ENCODE measurements around the gene HDAC4.

The HDAC4 gene

DNA sequence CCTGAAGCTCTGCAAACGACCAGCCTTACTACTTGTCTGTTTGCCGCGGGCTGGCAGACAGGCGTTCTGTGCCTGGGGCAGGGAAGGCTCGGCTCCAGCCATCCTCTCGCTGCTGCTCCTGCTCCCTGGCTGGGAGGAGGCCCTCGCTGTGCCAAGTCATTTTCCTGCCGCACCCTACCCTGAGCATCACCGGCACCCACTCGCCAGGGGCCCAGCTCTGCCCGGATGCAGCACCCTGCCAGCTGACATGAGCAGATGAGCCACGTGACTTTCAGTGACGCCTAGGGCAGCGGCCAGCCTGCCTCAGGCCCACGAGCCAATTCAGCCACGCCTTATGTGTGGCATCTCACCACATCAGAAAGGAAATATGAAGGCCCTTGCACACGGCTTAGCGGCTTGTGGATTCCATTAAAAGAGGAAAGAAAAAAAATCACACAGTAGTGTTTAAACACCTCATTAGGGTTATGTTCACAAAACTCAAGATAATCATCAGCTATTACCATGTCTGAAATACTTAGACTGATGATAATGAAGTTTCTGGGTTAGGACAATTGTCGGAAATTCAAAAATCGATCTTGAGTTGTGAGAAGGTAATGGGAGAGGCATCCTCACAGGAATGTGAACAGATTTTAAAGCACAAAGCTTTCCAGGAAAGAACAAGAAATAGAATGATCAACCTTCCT, 302.4 kb downstream of the HDAC4 start:
- Mint-ChIP-seq H3K27me3 (no peaks in the 10 kb centered on the region), H3K9me3 (no peaks in the 10 kb centered on the region)

GRCh38 chr2:239097428-239097696, 303.5 kb downstream of the HDAC4 start:
- no peaks in the 10 kb centered on the region for H3K9me3 Mint-ChIP-seq
- no peaks in the 10 kb centered on the region for H3K4me1 Mint-ChIP-seq
- H3K27me3 Mint-ChIP-seq, result no peaks in the 10 kb centered on the region
- ATAC-seq (ENCODE audit: low read depth), result no peak
- no peak overlapping the region for H3K4me3 Mint-ChIP-seq
- H3K27ac Mint-ChIP-seq, result no peak overlapping the region
- peaks cover 13% of the 10 kb centered on the region for H3K36me3 Mint-ChIP-seq
- no peak for DNase-seq (ENCODE audit: low spot score in 2 of 2)

More for the DNA sequence above, 302.4 kb downstream of the HDAC4 start:
- no peak overlapping the region for H3K27ac Mint-ChIP-seq
- ATAC-seq (ENCODE audit: low read depth), result no peak
- no peak for DNase-seq (ENCODE audit: low spot score in 2 of 2)
- H3K4me1 Mint-ChIP-seq, result no peaks in the 10 kb centered on the region
- peaks cover 13% of the 10 kb centered on the region for H3K36me3 Mint-ChIP-seq
- no peak overlapping the region for H3K4me3 Mint-ChIP-seq

DNA sequence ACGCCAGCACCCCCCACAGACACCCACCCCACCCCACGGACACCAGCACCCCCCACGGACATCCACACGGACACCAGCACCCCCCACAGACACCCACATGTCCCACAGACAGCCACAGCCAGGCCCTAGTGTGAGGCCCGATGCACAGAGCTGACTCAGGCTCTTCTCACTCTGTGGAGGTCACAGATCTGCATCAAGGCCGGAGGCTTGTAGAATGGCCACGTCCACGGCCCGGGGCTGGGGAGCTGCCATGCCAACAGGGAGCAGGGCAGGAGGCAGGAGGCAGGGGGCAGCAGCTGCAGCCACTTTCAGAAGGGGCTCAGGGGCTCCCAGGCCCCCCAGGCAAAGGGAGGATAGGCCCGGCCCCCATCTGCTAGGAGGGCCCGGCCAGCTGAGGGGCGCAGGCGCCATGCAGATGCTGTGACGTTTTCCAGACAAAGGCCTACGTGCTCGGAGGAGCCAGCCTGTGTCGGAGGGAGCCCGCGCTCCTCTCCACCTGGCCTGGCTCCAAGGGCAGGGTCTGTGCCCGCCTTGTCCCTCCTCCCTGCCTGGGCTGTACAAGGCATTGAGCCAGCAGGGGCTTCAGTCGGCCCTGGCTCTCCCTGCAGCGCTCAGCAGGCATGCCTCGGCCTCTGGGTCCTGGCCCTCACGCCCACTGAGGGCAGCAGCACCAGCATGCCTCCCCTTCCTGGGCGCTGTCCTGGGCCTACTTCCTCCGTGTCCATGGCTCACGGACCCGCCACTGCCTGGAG, 304.0 kb downstream of the HDAC4 start:
- no peak for ATAC-seq (ENCODE audit: low read depth)
- no peaks in the 10 kb centered on the region for H3K4me1 Mint-ChIP-seq
- no peak overlapping the region for H3K27ac Mint-ChIP-seq
- no peak for DNase-seq (ENCODE audit: low spot score in 2 of 2)
- peaks cover 10% of the 10 kb centered on the region for H3K36me3 Mint-ChIP-seq
- H3K27me3 Mint-ChIP-seq, result no peaks in the 10 kb centered on the region
- no peak overlapping the region for H3K4me3 Mint-ChIP-seq
- H3K9me3 Mint-ChIP-seq, result no peaks in the 10 kb centered on the region

- Mint-ChIP-seq H3K27ac (no peak overlapping the region), H3K4me1 (no peaks in the 10 kb centered on the region), H3K36me3 (peaks cover 5% of the 10 kb centered on the region), H3K27me3 (no peaks in the 10 kb centered on the region), H3K9me3 (no peaks in the 10 kb centered on the region), H3K4me3 (no peak overlapping the region)
- DNase-seq (ENCODE audit: low spot score in 2 of 2) (no peak), ATAC-seq (ENCODE audit: low read depth) (no peak)
Measured at GRCh38 chr2:239095460-239096081, 305.2 kb downstream of the HDAC4 start.

DNA sequence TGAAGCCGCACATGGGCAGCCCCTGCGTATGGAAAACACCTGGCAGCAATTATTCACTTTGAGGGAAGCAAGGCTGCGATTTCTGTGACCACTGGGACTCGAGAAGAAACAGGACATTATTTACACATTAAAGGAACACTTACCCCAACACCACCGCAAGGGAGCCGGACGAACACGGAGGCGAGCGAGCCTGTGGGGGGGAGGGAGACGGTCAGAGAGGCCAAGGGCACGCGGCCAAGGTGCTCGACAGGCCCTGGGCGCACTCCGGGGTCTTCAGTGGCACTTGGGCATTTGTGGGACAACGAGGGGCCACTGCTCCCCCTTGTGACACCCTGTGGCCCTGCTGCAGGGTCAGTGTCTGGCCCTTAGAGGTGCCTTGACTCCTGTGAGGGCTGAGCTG, 306.0 kb downstream of the HDAC4 start:
- Mint-ChIP-seq H3K9me3 (no peaks in the 10 kb centered on the region), H3K27ac (no peak overlapping the region), H3K4me1 (no peaks in the 10 kb centered on the region), H3K27me3 (no peaks in the 10 kb centered on the region), H3K4me3 (no peak overlapping the region), H3K36me3 (peaks cover 2% of the 10 kb centered on the region)
- no peak for ATAC-seq (ENCODE audit: low read depth)
- no peak for DNase-seq (ENCODE audit: low spot score in 2 of 2)

DNA sequence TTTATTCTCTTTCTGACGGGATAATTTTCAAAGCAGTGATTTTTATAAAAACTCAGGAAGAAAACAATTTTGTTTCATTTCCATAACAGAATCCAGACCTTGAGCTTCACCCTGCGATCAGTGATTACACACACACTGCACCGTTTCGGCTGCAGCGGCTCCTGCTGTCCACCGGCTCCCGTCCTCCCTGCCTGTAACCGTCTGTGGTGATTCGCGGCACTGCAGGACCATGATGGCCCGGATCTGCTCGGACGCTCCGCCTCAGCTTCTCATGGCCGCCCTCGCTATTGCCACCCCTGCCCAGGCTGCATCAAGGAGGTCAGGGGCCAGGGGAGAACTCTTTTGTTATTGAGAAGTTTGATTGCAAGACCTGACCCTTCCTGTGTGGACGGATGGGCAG, 306.9 kb downstream of the HDAC4 start:
- ATAC-seq (ENCODE audit: low read depth) (no peak), DNase-seq (ENCODE audit: low spot score in 2 of 2) (no peak)
- Mint-ChIP-seq H3K27me3 (no peaks in the 10 kb centered on the region), H3K4me1 (no peaks in the 10 kb centered on the region), H3K36me3 (peaks cover 2% of the 10 kb centered on the region), H3K9me3 (no peaks in the 10 kb centered on the region), H3K4me3 (no peak overlapping the region), H3K27ac (no peak overlapping the region)

DNA sequence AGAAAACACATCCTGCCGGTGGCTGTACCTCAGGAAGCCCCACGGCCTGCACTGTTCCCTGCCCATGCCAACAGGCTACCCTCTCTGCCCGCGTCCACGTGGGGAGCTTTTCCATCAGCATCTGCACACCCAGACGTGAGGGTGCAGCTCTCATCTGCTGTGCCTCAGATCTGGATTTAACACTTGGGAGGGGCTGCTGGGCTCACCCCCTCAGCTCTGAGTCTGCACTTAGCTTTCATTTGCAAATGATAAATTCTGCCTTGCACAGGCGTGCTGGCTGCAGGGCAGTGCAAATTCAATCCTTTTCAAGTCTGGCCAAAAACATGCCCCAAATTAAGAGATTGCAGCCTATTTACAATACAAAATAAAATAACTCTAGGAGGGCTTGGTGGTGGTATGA, 307.3 kb downstream of the HDAC4 start:
- Mint-ChIP-seq H3K4me3 (no peak overlapping the region), H3K27ac (no peak overlapping the region), H3K36me3 (no peaks in the 10 kb centered on the region), H3K9me3 (no peaks in the 10 kb centered on the region), H3K4me1 (no peaks in the 10 kb centered on the region), H3K27me3 (no peaks in the 10 kb centered on the region)
- ATAC-seq (ENCODE audit: low read depth), result no peak
- DNase-seq (ENCODE audit: low spot score in 2 of 2), result no peak

DNA sequence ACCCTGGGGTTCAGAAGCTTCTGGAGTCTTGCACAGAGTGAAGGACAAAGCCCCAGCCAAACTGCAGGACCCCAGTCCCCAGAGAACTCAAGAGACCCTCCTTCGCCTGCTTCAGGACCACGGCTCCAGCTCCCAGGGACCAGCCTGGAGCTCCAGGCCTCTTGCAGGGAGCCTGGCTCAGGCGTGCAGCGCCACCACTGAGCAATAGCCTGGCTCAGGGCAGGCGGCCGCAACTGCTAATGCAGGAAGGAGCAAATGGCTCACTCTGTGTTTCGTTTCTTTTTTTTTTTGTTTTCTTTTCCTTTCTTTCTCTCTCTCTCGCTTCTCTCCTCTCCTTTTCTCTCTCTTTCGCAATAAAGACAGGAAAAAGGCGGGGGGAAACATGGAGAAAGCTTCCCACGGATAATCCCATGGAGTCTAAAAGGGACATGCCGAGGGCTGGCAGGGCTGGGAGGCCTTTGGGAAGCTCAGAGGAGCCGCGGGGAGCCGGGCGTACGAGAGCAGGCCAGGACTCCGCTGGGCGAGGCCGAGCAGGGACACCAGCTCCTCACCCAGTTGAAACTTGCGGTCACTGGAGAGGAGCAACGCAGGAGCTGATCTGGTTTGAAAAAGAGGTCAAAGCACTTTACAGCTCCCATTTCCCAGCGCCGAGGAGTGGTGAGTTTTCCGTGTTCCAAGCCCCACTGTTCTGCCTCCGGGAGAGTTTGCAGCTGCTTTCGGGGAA, 308.1 kb downstream of the HDAC4 start:
- Mint-ChIP-seq H3K4me1 (no peaks in the 10 kb centered on the region), H3K9me3 (no peaks in the 10 kb centered on the region), H3K36me3 (no peaks in the 10 kb centered on the region), H3K27me3 (no peaks in the 10 kb centered on the region), H3K27ac (no peak overlapping the region), H3K4me3 (no peak overlapping the region)
- ATAC-seq (ENCODE audit: low read depth) (no peak), DNase-seq (ENCODE audit: low spot score in 2 of 2) (no peak)

DNA sequence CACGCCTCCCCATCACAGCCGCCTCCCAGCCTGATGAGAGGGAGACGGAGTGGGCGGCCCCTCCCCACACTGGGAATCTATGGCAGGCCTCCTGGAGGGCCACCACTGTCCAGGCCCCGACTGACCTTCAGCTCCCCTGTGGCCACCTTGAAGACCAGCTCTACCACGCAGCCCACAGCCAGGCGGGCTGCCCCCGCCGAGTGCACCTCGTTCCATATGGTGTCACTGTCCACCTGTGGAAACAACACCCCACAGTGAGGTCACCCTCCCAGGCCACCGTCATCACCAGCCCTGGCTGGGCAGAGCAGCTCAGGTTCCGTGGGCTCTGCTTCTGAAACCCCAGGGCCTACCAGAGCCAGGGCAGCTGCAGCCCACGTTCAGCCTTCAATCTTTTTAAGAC, 310.9 kb downstream of the HDAC4 start:
- Mint-ChIP-seq H3K9me3 (no peaks in the 10 kb centered on the region), H3K4me3 (no peak overlapping the region)

DNA sequence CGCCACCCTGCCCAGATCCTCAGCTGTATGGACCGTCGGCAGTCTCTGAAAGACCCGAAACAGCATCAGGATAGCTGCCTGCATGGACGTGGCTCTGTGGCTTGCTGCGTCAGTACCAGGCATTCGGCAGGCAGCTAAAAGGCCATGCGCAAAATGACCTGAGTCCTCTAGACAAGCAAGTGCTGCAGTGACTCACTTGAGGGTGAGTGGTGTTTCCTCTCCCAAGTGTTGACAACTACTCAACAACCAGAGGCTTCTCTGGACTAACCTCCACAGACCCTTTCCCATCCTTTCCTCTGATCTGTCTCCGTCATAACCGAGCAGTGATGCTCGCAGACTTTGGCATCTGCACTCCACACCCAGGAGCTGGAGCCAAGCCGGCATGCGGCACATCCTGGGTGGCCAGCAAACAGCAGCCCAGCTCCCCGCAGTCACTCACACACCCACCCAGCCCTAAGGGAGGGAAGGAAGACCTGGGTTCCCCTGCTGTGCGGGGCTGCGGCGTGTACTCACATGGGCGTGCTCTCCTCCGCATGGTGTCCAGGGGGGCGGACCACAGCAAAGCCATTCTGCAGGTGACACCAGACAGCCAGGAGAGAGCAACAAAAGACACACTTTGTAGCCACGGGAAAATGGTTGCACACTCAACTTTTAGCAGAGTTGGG, 313.6 kb downstream of the HDAC4 start:
- H3K27ac Mint-ChIP-seq, result no peak overlapping the region

More for the DNA sequence above, 310.9 kb downstream of the HDAC4 start:
- Mint-ChIP-seq H3K27me3 (no peaks in the 10 kb centered on the region), H3K36me3 (peaks cover 2% of the 10 kb centered on the region), H3K27ac (no peak overlapping the region), H3K4me1 (no peaks in the 10 kb centered on the region)
- no peak for ATAC-seq (ENCODE audit: low read depth)
- no peak for DNase-seq (ENCODE audit: low spot score in 2 of 2)

GRCh38 chr2:239086325-239087020, 314.3 kb downstream of the HDAC4 start:
- Mint-ChIP-seq H3K4me1 (no peaks in the 10 kb centered on the region), H3K9me3 (no peaks in the 10 kb centered on the region), H3K36me3 (peaks cover 8% of the 10 kb centered on the region), H3K27ac (no peak overlapping the region), H3K4me3 (no peak overlapping the region), H3K27me3 (no peaks in the 10 kb centered on the region)
- DNase-seq (ENCODE audit: low spot score in 2 of 2) (no peak), ATAC-seq (ENCODE audit: low read depth) (no peak)

More for the DNA sequence above, 313.6 kb downstream of the HDAC4 start:
- H3K4me3 Mint-ChIP-seq, result no peak overlapping the region
- H3K27me3 Mint-ChIP-seq, result no peaks in the 10 kb centered on the region
- DNase-seq (ENCODE audit: low spot score in 2 of 2) (no peak), ATAC-seq (ENCODE audit: low read depth) (no peak)
- H3K4me1 Mint-ChIP-seq, result no peaks in the 10 kb centered on the region
- peaks cover 8% of the 10 kb centered on the region for H3K36me3 Mint-ChIP-seq
- H3K9me3 Mint-ChIP-seq, result no peaks in the 10 kb centered on the region

DNA sequence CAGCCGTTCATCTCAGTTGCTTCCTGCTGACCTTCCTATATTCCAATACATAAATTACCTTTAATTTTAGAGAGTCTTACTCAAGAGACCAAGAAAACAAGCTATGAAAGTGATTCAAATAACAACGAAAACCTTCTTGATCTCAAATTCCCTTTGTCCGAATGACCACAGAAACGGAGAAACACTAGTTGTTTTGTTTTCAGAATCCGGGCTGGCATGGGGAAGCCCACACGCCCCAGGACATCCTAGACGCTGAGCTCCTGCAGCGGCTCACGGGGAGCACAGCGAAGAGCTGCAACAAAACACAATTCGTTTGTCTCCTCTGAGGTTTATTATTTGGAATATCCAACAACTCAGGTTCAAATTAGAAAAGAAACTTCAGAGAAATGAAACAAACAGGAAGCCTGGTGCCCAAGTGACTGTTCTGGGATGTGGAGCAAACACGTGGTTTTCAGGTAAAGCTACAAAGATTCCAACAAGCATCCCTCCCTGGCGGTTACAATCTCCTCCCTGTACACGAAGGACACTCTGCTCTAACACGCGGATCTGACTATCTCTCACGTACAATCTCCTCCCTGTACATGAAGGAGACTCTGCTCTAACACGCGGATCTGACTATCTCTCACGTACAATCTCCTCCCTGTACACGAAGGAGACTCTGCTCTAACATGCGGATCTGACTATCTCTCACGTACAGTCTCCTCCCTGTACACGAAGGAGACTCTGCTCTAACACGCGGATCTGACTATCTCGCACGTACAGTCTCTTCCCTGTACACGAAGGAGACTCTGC, 315.4 kb downstream of the HDAC4 start:
- no peak for ATAC-seq (ENCODE audit: low read depth)
- DNase-seq (ENCODE audit: low spot score in 2 of 2), result no peak
- Mint-ChIP-seq H3K27ac (no peak overlapping the region), H3K27me3 (no peaks in the 10 kb centered on the region), H3K36me3 (peaks cover 15% of the 10 kb centered on the region), H3K9me3 (no peaks in the 10 kb centered on the region), H3K4me3 (no peak overlapping the region), H3K4me1 (no peaks in the 10 kb centered on the region)

GRCh38 chr2:239084007-239084406, 316.8 kb downstream of the HDAC4 start:
- no peak overlapping the region for H3K27ac Mint-ChIP-seq
- no peak overlapping the region for H3K4me3 Mint-ChIP-seq
- no peaks in the 10 kb centered on the region for H3K27me3 Mint-ChIP-seq
- H3K4me1 Mint-ChIP-seq, result no peaks in the 10 kb centered on the region
- no peaks in the 10 kb centered on the region for H3K9me3 Mint-ChIP-seq
- peaks cover 22% of the 10 kb centered on the region for H3K36me3 Mint-ChIP-seq
- no peak for DNase-seq (ENCODE audit: low spot score in 2 of 2)
- ATAC-seq (ENCODE audit: low read depth), result no peak

Data from memory B cell (primary cell).